ENCODE data around the gene RGS7.

GRCh38 chr1:240854367-240854766, 502.6 kb downstream of the RGS7 start:
- TF ChIP-seq, protein P1, sequence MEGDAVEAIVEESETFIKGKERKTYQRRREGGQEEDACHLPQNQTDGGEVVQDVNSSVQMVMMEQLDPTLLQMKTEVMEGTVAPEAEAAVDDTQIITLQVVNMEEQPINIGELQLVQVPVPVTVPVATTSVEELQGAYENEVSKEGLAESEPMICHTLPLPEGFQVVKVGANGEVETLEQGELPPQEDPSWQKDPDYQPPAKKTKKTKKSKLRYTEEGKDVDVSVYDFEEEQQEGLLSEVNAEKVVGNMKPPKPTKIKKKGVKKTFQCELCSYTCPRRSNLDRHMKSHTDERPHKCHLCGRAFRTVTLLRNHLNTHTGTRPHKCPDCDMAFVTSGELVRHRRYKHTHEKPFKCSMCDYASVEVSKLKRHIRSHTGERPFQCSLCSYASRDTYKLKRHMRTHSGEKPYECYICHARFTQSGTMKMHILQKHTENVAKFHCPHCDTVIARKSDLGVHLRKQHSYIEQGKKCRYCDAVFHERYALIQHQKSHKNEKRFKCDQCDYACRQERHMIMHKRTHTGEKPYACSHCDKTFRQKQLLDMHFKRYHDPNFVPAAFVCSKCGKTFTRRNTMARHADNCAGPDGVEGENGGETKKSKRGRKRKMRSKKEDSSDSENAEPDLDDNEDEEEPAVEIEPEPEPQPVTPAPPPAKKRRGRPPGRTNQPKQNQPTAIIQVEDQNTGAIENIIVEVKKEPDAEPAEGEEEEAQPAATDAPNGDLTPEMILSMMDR (conservative IDR thresholded peaks at IDR 0.05; ENCODE audit: low read length) = no peak
- no peak for TF ChIP-seq EZH2phosphoT487 (IDR thresholded peaks at IDR 0.05; ENCODE audit: borderline replicate concordance, low read depth, low read length)
